Endodermal cell (in vitro differentiated cells): ENCODE data around the gene CPTP. TPM values are rescaled to one million over a fixed set of nuclear protein-coding genes. Genes with fewer than 3 reads are reported as not detected.
A peak's percentile ranks its signal among the peaks of the same experiment; 100 is the strongest.

Source experiments
- DNase-seq: peaks from one replicate; pipeline ENCODE4 v3.0.0-alpha.2; 2017
- H3K27ac ChIP-seq: 2 replicates; pipeline ENCODE4 v1.5.1; 2013; ENCODE audit warnings: mild to moderate bottlenecking, low read depth, low read length, moderate library complexity
- H3K27me3 ChIP-seq: 2 replicates; pipeline ENCODE4 v1.6.1; 2013; ENCODE audit warnings: mild to moderate bottlenecking, low read length, moderate library complexity; ENCODE audit not compliant: insufficient read depth, control insufficient read depth, poor library complexity, severe bottlenecking
- H3K36me3 ChIP-seq: 2 replicates; pipeline ENCODE4 v1.7.0; 2013; ENCODE audit warnings: mild to moderate bottlenecking, low read length, moderate library complexity; ENCODE audit not compliant: control insufficient read depth, insufficient read depth
- H3K4me1 ChIP-seq: one replicate; pipeline ENCODE4 v1.7.0; 2013; ENCODE audit warnings: low read length; ENCODE audit not compliant: control insufficient read depth, insufficient read depth
- H3K4me3 ChIP-seq: 2 replicates; pipeline ENCODE4 v1.5.1; 2013; ENCODE audit warnings: mild to moderate bottlenecking, low read length, moderate library complexity
- H3K9ac ChIP-seq: 2 replicates; pipeline ENCODE4 v1.6.1; 2013; ENCODE audit warnings: mild to moderate bottlenecking, low read length, moderate library complexity; ENCODE audit not compliant: poor library complexity, severe bottlenecking; ENCODE audit errors: extremely low read depth
- H3K9me3 ChIP-seq: 2 replicates; pipeline ENCODE4 v1.6.1; 2013; ENCODE audit warnings: mild to moderate bottlenecking, low read length, moderate library complexity; ENCODE audit not compliant: control insufficient read depth
- H3K27ac Mint-ChIP-seq: 2 replicates; pipeline ENCODE4 v1.8.0; 2020; ENCODE audit warnings: mixed read lengths
- H3K27me3 Mint-ChIP-seq: 2 replicates; pipeline ENCODE4 v1.8.0; 2021; ENCODE audit warnings: mild to moderate bottlenecking, mixed read lengths; ENCODE audit not compliant: insufficient read depth
- H3K36me3 Mint-ChIP-seq: 2 replicates; pipeline ENCODE4 v1.8.0; 2020; ENCODE audit warnings: low read depth, mixed read lengths
- H3K4me1 Mint-ChIP-seq: 2 replicates; pipeline ENCODE4 v1.8.0; 2020; ENCODE audit warnings: mixed read lengths
- H3K4me3 Mint-ChIP-seq: 2 replicates; pipeline ENCODE4 v1.8.0; 2020; ENCODE audit warnings: mild to moderate bottlenecking, moderate library complexity, mixed read lengths
- H3K9me3 Mint-ChIP-seq: 2 replicates; pipeline ENCODE4 v1.8.0; 2020; ENCODE audit warnings: mild to moderate bottlenecking, mixed read lengths
- WGBS, 2 experiments: methylation state at CpG; one replicate each; pipeline versions ENCODE4 v1.1.5 to v1.1.7; 2013; ENCODE audit warnings: missing lambda C conversion rate in 2 of 2, mixed read lengths in 1 of 2; ENCODE audit not compliant: insufficient coverage in 1 of 2, insufficient read length in 1 of 2; 5-methylcytosine and 5-hydroxymethylcytosine counted together
- total RNA-seq, 2 donors: library from RNA; stranded (reverse); fragmentation: NEBNext Ultra II Directional in 1 of 2; extraction: Animal tissue kit (Norgen Biotek cat#: 25700) in 1 of 2; gene quantifications; 2 replicates in 1 of 2; 3 replicates in 1 of 2; pipeline ENCODE4 v1.2.1, GENCODE V29; 2021
- TF ChIP-seq, protein P1 (sequence below): fragments of 200-600 bp; sonication (generic); conservative IDR thresholded peaks from 2 replicates; pipeline ENCODE4 v1.5.0; 2021; ENCODE audit warnings: antibody characterized with exemption, mild to moderate bottlenecking

CPTP gene
- total RNA-seq, 2 donors from 2014 or later: 12.0 to 13.6 TPM

DNA sequence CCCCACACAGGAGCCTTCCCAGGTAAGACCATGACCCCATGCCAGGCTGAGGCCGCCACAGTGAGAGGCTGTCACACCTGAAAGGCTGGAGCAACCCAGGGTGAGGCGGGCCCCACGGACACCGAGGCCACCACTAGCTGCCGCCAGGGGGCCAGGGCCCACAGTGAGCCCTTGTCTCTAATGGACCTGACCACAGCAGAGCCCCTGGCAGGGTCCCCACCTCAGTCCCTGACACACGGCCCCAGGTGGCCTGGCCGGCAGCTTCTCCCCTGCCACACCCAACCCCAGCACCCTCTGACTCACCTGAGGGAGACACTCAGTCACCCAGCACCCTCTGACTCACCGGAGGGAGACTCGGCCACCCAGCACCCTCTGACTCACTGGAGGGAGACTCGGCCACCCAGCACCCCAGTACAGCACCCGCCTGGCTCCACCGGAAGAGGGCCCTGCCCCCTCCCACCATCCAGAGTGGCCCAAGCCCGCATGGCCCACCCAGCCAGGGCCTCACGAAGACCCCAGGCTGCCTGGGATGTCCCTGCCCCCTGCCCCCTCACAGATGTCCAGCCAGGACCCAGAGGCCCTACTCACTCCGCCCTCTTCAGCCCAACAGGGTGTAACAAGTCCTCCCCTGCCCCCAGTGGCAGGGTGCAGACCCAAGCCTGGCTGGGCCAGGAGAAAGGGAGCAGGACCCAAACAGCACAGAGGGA is 20.2 kb downstream of the CPTP start:
- peaks cover 15% of the 10 kb centered on the region for H3K36me3 Mint-ChIP-seq
- H3K4me3 Mint-ChIP-seq: no peak overlapping the region
- no peak overlapping the region for H3K9ac ChIP-seq
- H3K4me1 Mint-ChIP-seq: peaks cover 2% of the 10 kb centered on the region
- H3K36me3 ChIP-seq: peaks cover 14% of the 10 kb centered on the region
- no peaks in the 10 kb centered on the region for H3K9me3 ChIP-seq
- H3K27ac ChIP-seq: no peak overlapping the region
- no peak overlapping the region for H3K27ac Mint-ChIP-seq
- H3K9me3 Mint-ChIP-seq: no peaks in the 10 kb centered on the region
- H3K27me3 Mint-ChIP-seq: no peaks in the 10 kb centered on the region
- no peaks in the 10 kb centered on the region for H3K27me3 ChIP-seq
- WGBS, 2 experiments: 88 to 91% methylated on average over 11 to 15 of the region's 15 CpGs
- no peak overlapping the region for H3K4me3 ChIP-seq
- DNase-seq: peak; percentile 82
- peaks cover 5% of the 10 kb centered on the region for H3K4me1 ChIP-seq
- TF ChIP-seq, protein P1, sequence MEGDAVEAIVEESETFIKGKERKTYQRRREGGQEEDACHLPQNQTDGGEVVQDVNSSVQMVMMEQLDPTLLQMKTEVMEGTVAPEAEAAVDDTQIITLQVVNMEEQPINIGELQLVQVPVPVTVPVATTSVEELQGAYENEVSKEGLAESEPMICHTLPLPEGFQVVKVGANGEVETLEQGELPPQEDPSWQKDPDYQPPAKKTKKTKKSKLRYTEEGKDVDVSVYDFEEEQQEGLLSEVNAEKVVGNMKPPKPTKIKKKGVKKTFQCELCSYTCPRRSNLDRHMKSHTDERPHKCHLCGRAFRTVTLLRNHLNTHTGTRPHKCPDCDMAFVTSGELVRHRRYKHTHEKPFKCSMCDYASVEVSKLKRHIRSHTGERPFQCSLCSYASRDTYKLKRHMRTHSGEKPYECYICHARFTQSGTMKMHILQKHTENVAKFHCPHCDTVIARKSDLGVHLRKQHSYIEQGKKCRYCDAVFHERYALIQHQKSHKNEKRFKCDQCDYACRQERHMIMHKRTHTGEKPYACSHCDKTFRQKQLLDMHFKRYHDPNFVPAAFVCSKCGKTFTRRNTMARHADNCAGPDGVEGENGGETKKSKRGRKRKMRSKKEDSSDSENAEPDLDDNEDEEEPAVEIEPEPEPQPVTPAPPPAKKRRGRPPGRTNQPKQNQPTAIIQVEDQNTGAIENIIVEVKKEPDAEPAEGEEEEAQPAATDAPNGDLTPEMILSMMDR: peak; percentile 75

DNA sequence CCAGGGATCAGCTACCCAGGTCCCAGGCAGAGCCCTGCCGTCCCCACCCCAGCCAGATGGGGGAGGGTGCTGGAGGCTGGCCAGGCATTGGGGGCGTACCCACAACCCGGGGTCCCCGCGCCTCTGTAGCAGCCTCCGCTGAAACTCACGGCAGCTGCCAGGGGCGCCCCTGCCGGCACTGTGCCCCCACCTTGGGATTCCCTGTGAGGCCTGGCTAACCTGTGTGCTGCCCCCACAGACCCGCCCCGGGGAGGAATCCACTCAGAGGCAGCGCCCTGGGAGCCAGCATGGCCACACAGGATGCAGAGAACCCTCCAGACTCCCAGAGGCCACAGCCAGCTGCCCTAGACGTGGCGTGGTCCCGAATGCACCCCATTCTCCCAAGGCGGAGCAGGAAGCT is 20.8 kb downstream of the CPTP start:
- Histone ChIP-seq H3K4me1 (peaks cover 5% of the 10 kb centered on the region), H3K9ac (no peak overlapping the region), H3K36me3 (peaks cover 12% of the 10 kb centered on the region), H3K4me3 (no peak overlapping the region), H3K9me3 (no peaks in the 10 kb centered on the region), H3K27ac (no peak overlapping the region), H3K27me3 (no peaks in the 10 kb centered on the region)
- H3K4me3 Mint-ChIP-seq: no peak overlapping the region
- 94 to 97% methylated on average over 12 to 16 of the region's 16 CpGs for WGBS, 2 experiments
- no peaks in the 10 kb centered on the region for H3K9me3 Mint-ChIP-seq
- H3K27ac Mint-ChIP-seq: no peak overlapping the region
- TF ChIP-seq, protein P1: no peak
- DNase-seq: no peak
- H3K27me3 Mint-ChIP-seq: no peaks in the 10 kb centered on the region
- peaks cover 11% of the 10 kb centered on the region for H3K36me3 Mint-ChIP-seq
- H3K4me1 Mint-ChIP-seq: peaks cover 2% of the 10 kb centered on the region

DNA sequence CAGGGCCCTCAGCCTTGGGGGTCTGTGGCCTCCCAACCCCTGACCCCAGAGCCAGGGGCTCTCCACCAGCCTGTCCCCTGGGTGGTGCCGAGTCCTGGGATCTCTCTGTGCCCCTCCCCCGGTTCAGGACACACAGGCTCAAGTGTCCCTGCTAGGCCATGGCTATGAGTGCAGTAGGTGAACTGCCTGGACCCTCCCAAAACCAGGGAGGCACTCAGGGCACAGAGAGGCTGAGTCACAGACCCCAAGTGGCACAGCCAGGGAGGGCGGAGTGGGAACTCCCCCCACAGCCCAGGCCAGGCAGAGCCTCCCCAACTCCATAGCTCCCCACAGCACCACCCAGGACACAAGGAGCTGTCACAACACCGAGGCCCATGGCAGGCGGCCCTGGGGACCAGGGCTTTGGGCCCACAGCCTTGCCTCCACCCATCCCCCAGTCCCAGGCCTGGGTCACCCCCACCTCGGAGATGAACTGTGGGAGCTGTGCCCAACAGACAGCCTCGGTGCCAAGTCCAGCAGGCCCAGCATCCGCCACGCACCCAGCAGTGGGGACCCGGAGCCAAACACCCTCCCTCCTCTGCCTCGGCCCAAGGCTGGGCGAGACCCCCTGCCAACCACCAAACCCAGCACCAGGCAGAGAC is 21.4 kb downstream of the CPTP start:
- no peak for DNase-seq
- Mint-ChIP-seq H3K27me3 (no peaks in the 10 kb centered on the region), H3K9me3 (no peaks in the 10 kb centered on the region), H3K4me3 (no peak overlapping the region), H3K4me1 (peaks cover 2% of the 10 kb centered on the region), H3K36me3 (peaks cover 5% of the 10 kb centered on the region), H3K27ac (no peak overlapping the region)
- no peak overlapping the region for H3K9ac ChIP-seq
- H3K27me3 ChIP-seq: no peaks in the 10 kb centered on the region
- H3K4me3 ChIP-seq: no peak overlapping the region
- no peaks in the 10 kb centered on the region for H3K9me3 ChIP-seq
- WGBS, 2 experiments: 96 to 98% methylated on average over 11 to 12 of the region's 12 CpGs
- H3K27ac ChIP-seq: no peak overlapping the region
- TF ChIP-seq, protein P1: no peak
- H3K36me3 ChIP-seq: peaks cover 6% of the 10 kb centered on the region
- peaks cover 5% of the 10 kb centered on the region for H3K4me1 ChIP-seq
